Ishikawa (cell line): ENCODE data around the gene GALNT4.

Experiments used
- CEBPB ChIP-seq: IDR thresholded peaks from 2 replicates; pipeline ENCODE4 v1.6.1; 2012
- CREB1 ChIP-seq: IDR thresholded peaks from 2 replicates; pipeline ENCODE4 v1.6.1; 2012; ENCODE audit warnings: low read depth
- EGR1 ChIP-seq: IDR thresholded peaks from 2 replicates; pipeline ENCODE4 v1.6.1; 2012
- EP300 ChIP-seq: IDR thresholded peaks from 2 replicates; pipeline ENCODE4 v1.6.1; 2012; ENCODE audit warnings: borderline replicate concordance
- FOXM1 ChIP-seq: IDR thresholded peaks from 2 replicates; pipeline ENCODE4 v1.6.1; 2012; ENCODE audit warnings: low read depth, borderline replicate concordance
- MAX ChIP-seq: IDR thresholded peaks from 2 replicates; pipeline ENCODE4 v1.6.1; 2012
- NFIC ChIP-seq: IDR thresholded peaks from 2 replicates; pipeline ENCODE4 v1.6.1; 2012
- RAD21 ChIP-seq: IDR thresholded peaks from 2 replicates; pipeline ENCODE4 v1.6.1; 2012; ENCODE audit warnings: low read depth
- TAF1 ChIP-seq: IDR thresholded peaks from 2 replicates; pipeline ENCODE4 v1.6.1; 2012; ENCODE audit warnings: low read depth, mild to moderate bottlenecking
- TCF12 ChIP-seq: IDR thresholded peaks from 2 replicates; pipeline ENCODE4 v1.6.1; 2012; ENCODE audit warnings: low read depth
- TEAD4 ChIP-seq: IDR thresholded peaks from 2 replicates; pipeline ENCODE4 v1.6.1; 2012
- YY1 ChIP-seq: IDR thresholded peaks from 2 replicates; pipeline ENCODE4 v1.6.1; 2012; ENCODE audit warnings: low read depth
- ZBTB7A ChIP-seq: IDR thresholded peaks from 2 replicates; pipeline ENCODE4 v1.6.1; 2012; ENCODE audit warnings: low read depth
- TF ChIP-seq, protein P1 (sequence below): IDR thresholded peaks from 2 replicates; pipeline ENCODE4 v1.6.1; 2012
- TF ChIP-seq, protein P2 (sequence below): IDR thresholded peaks from 2 replicates; pipeline ENCODE4 v1.6.1; 2012; ENCODE audit warnings: low read depth, mild to moderate bottlenecking

The GALNT4 gene

GRCh38 chr12:89493670-89494302 lies 30.8 kb downstream of the GALNT4 start:
- TF ChIP-seq RAD21 = no peak
- TF ChIP-seq NFIC = no peak
- TF ChIP-seq TAF1 = no peak
- TF ChIP-seq TEAD4 = no peak
- no peak for TF ChIP-seq CEBPB
- TF ChIP-seq MAX = no peak
- no peak for TF ChIP-seq CREB1
- no peak for TF ChIP-seq YY1
- TF ChIP-seq TCF12 = no peak

DNA sequence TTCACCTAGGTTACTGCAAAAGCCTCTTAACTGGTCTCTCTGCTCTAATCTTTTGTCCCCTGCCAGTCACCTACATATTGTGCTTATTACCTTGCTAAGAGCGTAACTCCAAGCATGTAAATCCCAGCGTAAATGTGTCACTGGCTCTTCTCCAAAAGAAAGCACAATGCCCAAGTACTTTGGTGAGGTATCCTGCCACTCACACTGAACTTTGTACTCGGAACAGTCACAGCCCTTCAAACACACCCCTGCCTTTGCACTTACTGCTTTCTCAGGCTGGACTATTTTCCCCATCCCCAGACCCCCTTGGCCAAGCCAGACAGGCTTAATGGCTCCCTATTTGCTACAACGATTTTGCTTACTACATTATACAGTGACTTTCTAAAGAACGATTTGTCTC lies 31.7 kb downstream of the GALNT4 start:
- no peak for TF ChIP-seq MAX
- TF ChIP-seq TCF12 = no peak
- TF ChIP-seq, protein P1, sequence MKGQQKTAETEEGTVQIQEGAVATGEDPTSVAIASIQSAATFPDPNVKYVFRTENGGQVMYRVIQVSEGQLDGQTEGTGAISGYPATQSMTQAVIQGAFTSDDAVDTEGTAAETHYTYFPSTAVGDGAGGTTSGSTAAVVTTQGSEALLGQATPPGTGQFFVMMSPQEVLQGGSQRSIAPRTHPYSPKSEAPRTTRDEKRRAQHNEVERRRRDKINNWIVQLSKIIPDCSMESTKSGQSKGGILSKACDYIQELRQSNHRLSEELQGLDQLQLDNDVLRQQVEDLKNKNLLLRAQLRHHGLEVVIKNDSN = no peak
- no peak for TF ChIP-seq EP300
- TF ChIP-seq CREB1 = no peak
- no peak for TF ChIP-seq EGR1
- no peak for TF ChIP-seq RAD21
- TF ChIP-seq CEBPB = no peak
- TF ChIP-seq TEAD4 = no peak
- TF ChIP-seq ZBTB7A = no peak
- no peak for TF ChIP-seq FOXM1
- TF ChIP-seq TAF1 = no peak
- TF ChIP-seq NFIC = no peak
- TF ChIP-seq YY1 = no peak
- TF ChIP-seq, protein P2, sequence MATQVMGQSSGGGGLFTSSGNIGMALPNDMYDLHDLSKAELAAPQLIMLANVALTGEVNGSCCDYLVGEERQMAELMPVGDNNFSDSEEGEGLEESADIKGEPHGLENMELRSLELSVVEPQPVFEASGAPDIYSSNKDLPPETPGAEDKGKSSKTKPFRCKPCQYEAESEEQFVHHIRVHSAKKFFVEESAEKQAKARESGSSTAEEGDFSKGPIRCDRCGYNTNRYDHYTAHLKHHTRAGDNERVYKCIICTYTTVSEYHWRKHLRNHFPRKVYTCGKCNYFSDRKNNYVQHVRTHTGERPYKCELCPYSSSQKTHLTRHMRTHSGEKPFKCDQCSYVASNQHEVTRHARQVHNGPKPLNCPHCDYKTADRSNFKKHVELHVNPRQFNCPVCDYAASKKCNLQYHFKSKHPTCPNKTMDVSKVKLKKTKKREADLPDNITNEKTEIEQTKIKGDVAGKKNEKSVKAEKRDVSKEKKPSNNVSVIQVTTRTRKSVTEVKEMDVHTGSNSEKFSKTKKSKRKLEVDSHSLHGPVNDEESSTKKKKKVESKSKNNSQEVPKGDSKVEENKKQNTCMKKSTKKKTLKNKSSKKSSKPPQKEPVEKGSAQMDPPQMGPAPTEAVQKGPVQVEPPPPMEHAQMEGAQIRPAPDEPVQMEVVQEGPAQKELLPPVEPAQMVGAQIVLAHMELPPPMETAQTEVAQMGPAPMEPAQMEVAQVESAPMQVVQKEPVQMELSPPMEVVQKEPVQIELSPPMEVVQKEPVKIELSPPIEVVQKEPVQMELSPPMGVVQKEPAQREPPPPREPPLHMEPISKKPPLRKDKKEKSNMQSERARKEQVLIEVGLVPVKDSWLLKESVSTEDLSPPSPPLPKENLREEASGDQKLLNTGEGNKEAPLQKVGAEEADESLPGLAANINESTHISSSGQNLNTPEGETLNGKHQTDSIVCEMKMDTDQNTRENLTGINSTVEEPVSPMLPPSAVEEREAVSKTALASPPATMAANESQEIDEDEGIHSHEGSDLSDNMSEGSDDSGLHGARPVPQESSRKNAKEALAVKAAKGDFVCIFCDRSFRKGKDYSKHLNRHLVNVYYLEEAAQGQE = no peak

DNA sequence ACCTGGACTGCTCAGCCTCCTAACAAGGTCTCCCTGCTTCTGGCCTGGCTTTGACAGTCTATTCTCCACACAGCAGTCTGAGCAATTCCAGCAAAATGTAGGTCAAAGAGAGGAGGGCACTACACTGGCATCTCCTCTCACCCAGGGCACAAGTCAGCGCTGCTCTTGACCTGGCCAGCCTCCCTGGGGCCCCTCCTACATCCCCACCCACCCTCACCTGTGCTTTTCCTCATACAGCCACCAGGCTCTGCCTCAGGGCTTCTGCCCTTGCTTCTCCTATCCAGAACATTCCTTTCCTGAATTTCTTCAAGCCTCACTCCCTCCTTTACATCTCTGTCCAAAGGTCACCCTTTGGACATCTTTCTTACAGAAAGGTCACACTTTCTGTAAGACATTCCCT lies 33.7 kb downstream of the GALNT4 start:
- TF ChIP-seq RAD21 (no peak), YY1 (no peak), TCF12 (no peak), MAX (no peak), CREB1 (no peak), CEBPB (no peak)

DNA sequence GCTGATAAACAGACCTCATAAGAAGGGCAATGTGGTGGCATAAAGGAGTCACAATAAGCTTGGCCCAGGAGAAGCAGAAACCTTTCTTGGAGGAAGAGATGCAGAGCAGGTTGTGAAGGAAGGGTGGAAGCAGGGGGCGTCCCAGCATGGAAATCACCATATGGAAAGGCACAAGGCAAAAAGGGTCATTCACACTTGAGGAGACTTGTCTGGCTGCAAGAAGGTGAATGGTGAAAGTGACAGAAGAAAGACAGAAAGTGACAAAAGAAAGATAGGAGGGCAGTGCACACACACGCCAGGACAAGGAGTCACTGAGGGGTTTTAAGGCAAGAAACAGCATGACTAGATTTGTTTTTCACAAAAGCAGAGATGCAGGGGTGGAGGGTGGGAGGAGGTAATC lies 38.3 kb downstream of the GALNT4 start:
- TF ChIP-seq NFIC = no peak
- TF ChIP-seq, protein P2 = no peak
- TF ChIP-seq MAX = no peak
- no peak for TF ChIP-seq CREB1
- no peak for TF ChIP-seq FOXM1
- TF ChIP-seq CEBPB = no peak
- TF ChIP-seq EP300 = no peak
- no peak for TF ChIP-seq TCF12
- TF ChIP-seq, protein P1 = no peak
- no peak for TF ChIP-seq YY1
- TF ChIP-seq ZBTB7A = no peak
- no peak for TF ChIP-seq TAF1
- TF ChIP-seq EGR1 = no peak
- TF ChIP-seq TEAD4 = no peak
- TF ChIP-seq RAD21 = no peak

GRCh38 chr12:89484470-89484869 lies 40.1 kb downstream of the GALNT4 start:
- no peak for TF ChIP-seq MAX
- TF ChIP-seq TCF12 = no peak
- TF ChIP-seq CEBPB = no peak
